A549 (cell line): ENCODE results near the gene RAB10. TPM values are rescaled to one million over a fixed set of nuclear protein-coding genes. Genes with fewer than 3 reads are reported as not detected.
A peak's percentile ranks its signal among the peaks of the same experiment; 100 is the strongest.

ENCODE experiments used
- ATAC-seq, 2 experiments: fragments of 200-7000 bp in 1 of 2; fragments of >200 bp in 1 of 2; cut with Nextera tagmentation in 1 of 2; cut with Tn5 transposase in 1 of 2; 3 replicates each; pipeline versions ENCODE4 v1.8.0 to v1.9.1; 2018 to 2020; ENCODE audit warnings: mild to moderate bottlenecking in 1 of 2, moderate library complexity in 1 of 2
- CTCF ChIA-PET: fragments of 300-600 bp; sonication (Branson Sonifier 250); formaldehyde crosslinking; extraction: SDS; loops from one replicate; lab custom pipeline; 2021; ENCODE audit warnings: antibody characterized with exemption, inconsistent platforms; lab: Yijun Ruan, JAX
- POLR2A ChIA-PET: fragments of 350-600 bp; formaldehyde crosslinking; extraction: SDS; loops from one replicate; lab custom pipeline; 2021; ENCODE audit warnings: antibody characterized with exemption, inconsistent platforms; lab: Yijun Ruan, JAX
- DNase-seq, 2 experiments: peaks; one replicate each; pipeline versions ENCODE4 v3.0.0 to v3.0.0-alpha.2; 2011 to 2016; ENCODE audit warnings: low read depth in 1 of 2, low spot score in 1 of 2
- FAIRE-seq: peaks from 2 replicates; lab custom pipeline; 2011; peaks lifted over from hg19 to GRCh38; lab: Jason Lieb, UNC
- H3K27ac ChIP-seq, 2 experiments: fragments of >200 bp; sonication (Bioruptor Twin); formaldehyde crosslinking; 3 replicates each; pipeline ENCODE4 v1.5.1; 2016 to 2017
- H3K4me1 ChIP-seq: fragments of >200 bp; sonication (Bioruptor Twin); formaldehyde crosslinking; 3 replicates; pipeline ENCODE4 v1.6.1; 2016
- H3K4me2 ChIP-seq: fragments of >200 bp; sonication (Bioruptor Twin); formaldehyde crosslinking; 3 replicates; pipeline ENCODE4 v1.6.1; 2016
- H3K4me3 ChIP-seq: fragments of >200 bp; sonication (Bioruptor Twin); formaldehyde crosslinking; 3 replicates; pipeline ENCODE4 v1.5.1; 2016
- H3K9me3 ChIP-seq: fragments of >200 bp; sonication (Bioruptor Twin); formaldehyde crosslinking; 3 replicates; pipeline ENCODE4 v1.6.1; 2016
- ATOH8 ChIP-seq: fragments of 250-450 bp; sonication (Bioruptor Pico); IDR thresholded peaks from 2 replicates; pipeline ENCODE4 v1.5.0; 2020; ENCODE audit warnings: low read depth, mild to moderate bottlenecking, moderate library complexity
- BCL3 ChIP-seq: fragments of >200 bp; sonication (Bioruptor Twin); formaldehyde crosslinking; IDR thresholded peaks from 3 replicates; pipeline ENCODE4 v1.6.1; 2016
- CEBPB ChIP-seq, 2 experiments: fragments of >200 bp in 1 of 2; sonication (Bioruptor Twin) in 1 of 2; formaldehyde crosslinking in 1 of 2; IDR thresholded peaks; 2 replicates each; pipeline ENCODE4 v1.6.1; 2012 to 2016
- EP300 ChIP-seq, 2 experiments: fragments of >200 bp; sonication (Bioruptor Twin); formaldehyde crosslinking; IDR thresholded peaks; 2 replicates in 1 of 2; 3 replicates in 1 of 2; pipeline ENCODE4 v1.6.1; 2016 to 2017
- ESRRA ChIP-seq: fragments of 150-350 bp; IDR thresholded peaks from 2 replicates; pipeline ENCODE4 v1.6.1; 2014; ENCODE audit warnings: mild to moderate bottlenecking, low read length, borderline replicate concordance
- FOSL2 ChIP-seq, 2 experiments: fragments of 450-650 bp in 1 of 2; fragments of >200 bp in 1 of 2; sonication (Bioruptor Twin) in 1 of 2; formaldehyde crosslinking; IDR thresholded peaks; 2 replicates each; pipeline versions ENCODE4 v1.5.0 to v1.6.1; 2016 to 2020; ENCODE audit warnings: mild to moderate bottlenecking in 1 of 2, moderate library complexity in 1 of 2
- GATA3 ChIP-seq: IDR thresholded peaks from 2 replicates; pipeline ENCODE4 v1.6.1; 2012; ENCODE audit warnings: borderline replicate concordance
- HES2 ChIP-seq: fragments of >200 bp; sonication (Bioruptor Twin); formaldehyde crosslinking; IDR thresholded peaks from 2 replicates; pipeline ENCODE4 v1.6.1; 2016
- HOXA7 ChIP-seq: fragments of 250-450 bp; sonication (Bioruptor Pico); IDR thresholded peaks from 2 replicates; pipeline ENCODE4 v1.5.0; 2020; ENCODE audit warnings: mild to moderate bottlenecking, moderate library complexity
- JUN ChIP-seq, 2 experiments: fragments of >200 bp; sonication (Bioruptor Twin); formaldehyde crosslinking; IDR thresholded peaks; 2 replicates in 1 of 2; 3 replicates in 1 of 2; pipeline ENCODE4 v1.6.1; 2016 to 2017
- JUNB ChIP-seq: fragments of >200 bp; sonication (Bioruptor Twin); formaldehyde crosslinking; IDR thresholded peaks from 2 replicates; pipeline ENCODE4 v1.6.1; 2016
- MAFK ChIP-seq: fragments of 450-650 bp; IDR thresholded peaks from 2 replicates; pipeline ENCODE4 v1.6.1; 2014; ENCODE audit not compliant: partially characterized antibody
- MAX ChIP-seq: IDR thresholded peaks from 2 replicates; pipeline ENCODE4 v1.6.1; 2012
- MYC ChIP-seq: IDR thresholded peaks from 2 replicates; pipeline ENCODE4 v1.6.1; 2012; ENCODE audit warnings: mild to moderate bottlenecking, inconsistent platforms, low read length, improper control_type of control experiment, borderline replicate concordance
- PBX3 ChIP-seq: IDR thresholded peaks from 2 replicates; pipeline ENCODE4 v1.6.1; 2012
- PHF8 ChIP-seq: fragments of 200-600 bp; sonication (generic); IDR thresholded peaks from 2 replicates; pipeline ENCODE4 v1.6.1; 2016; ENCODE audit warnings: low read depth, mild to moderate bottlenecking, antibody characterized with exemption, moderate library complexity, borderline replicate concordance
- POLR2A ChIP-seq: IDR thresholded peaks from 2 replicates; pipeline ENCODE4 v1.6.1; 2012; ENCODE audit warnings: mild to moderate bottlenecking, low read length
- POLR2AphosphoS2 ChIP-seq: conservative IDR thresholded peaks from 2 replicates; pipeline ENCODE4 v1.6.1; 2012; ENCODE audit warnings: low read length, improper control_type of control experiment, inconsistent platforms
- RNF2 ChIP-seq: fragments of 200-600 bp; sonication (generic); IDR thresholded peaks from 2 replicates; pipeline ENCODE4 v1.6.1; 2016; ENCODE audit warnings: low read depth, mild to moderate bottlenecking, antibody characterized with exemption, moderate library complexity, borderline replicate concordance
- SMC3 ChIP-seq: fragments of >200 bp; sonication (Bioruptor Twin); formaldehyde crosslinking; IDR thresholded peaks from 3 replicates; pipeline ENCODE4 v1.6.1; 2018; ENCODE audit warnings: inconsistent platforms
- ZNF302 ChIP-seq: fragments of 250-450 bp; sonication (Bioruptor Pico); IDR thresholded peaks from 2 replicates; pipeline ENCODE4 v1.9.0; 2021; ENCODE audit warnings: inconsistent platforms, mild to moderate bottlenecking, moderate library complexity
- WGBS: methylation state at CpG from one replicate; pipeline ENCODE4 v1.1.6; 2017; ENCODE audit errors: missing lambda C conversion rate; 5-methylcytosine and 5-hydroxymethylcytosine counted together
- polyA plus RNA-seq, 4 experiments: library from polyadenylated mRNA; depleted of rRNA in 3 of 4; stranded (reverse); fragments of >200 nt; fragmentation: RNase III in 1 of 4; extraction: RNeasy Plus Mini Kit Qiagen cat#74134 plus additional on column Dnase treatment in 1 of 4; gene quantifications; 2 replicates in 3 of 4; 3 replicates in 1 of 4; pipeline ENCODE4 v1.2.3, GENCODE V29; 2011 to 2017

The RAB10 gene
- polyA plus RNA-seq, 2 of the 4 experiments (the other 2 are of a cell fraction): 272 to 692 TPM

GRCh38 chr2:26078939-26079338, 45.1 kb downstream of the RAB10 start:
- ChIA-PET CTCF (interaction anchor here (1.0 to 1.9 kb wide), 4 partner anchors 9 to 128 kb away, joined by 3 to 11 read pairs (median 4); no protein-coding TSS in a partner anchor), POLR2A (no interaction called here)
- DNase-seq: no peak
- TF ChIP-seq ZNF302 (no peak), POLR2A (no peak), JUNB (no peak), HOXA7 (CRISPR knock-in tag) (no peak), SMC3 (no peak)
- H3K9me3 ChIP-seq: peaks cover 31% of the 10 kb centered on the region
- 98% methylated on average over 3 of the region's 3 CpGs for WGBS
- H3K4me2 ChIP-seq: no peak overlapping the region
- H3K4me3 ChIP-seq: no peak overlapping the region
- peaks cover 63% of the 10 kb centered on the region for H3K4me1 ChIP-seq
- H3K27ac ChIP-seq: peak overlapping the region in 1 of 2 experiments; percentile 72; a peak in 2 of 6 replicates
- no peak; a peak in 1 of 6 replicates for ATAC-seq
- FAIRE-seq: no peak

GRCh38 chr2:26080356-26080755, 46.5 kb downstream of the RAB10 start:
- ChIA-PET POLR2A (no interaction called here), CTCF (interaction anchor here (1.9 kb wide), 1 partner anchor 8 kb away, joined by 11 read pairs; no protein-coding TSS in a partner anchor)
- 6% methylated on average over 1 of the region's 1 CpG for WGBS
- FAIRE-seq (peak; percentile 70), ATAC-seq (peak; percentile 57; a peak in 5 of 6 replicates), DNase-seq (peak in 1 of 2 experiments; percentile 74)
- Histone ChIP-seq H3K27ac (peak overlapping the region; percentile 36 to 72; a peak in 5 of 6 replicates), H3K4me3 (no peak overlapping the region), H3K4me1 (peaks cover 56% of the 10 kb centered on the region), H3K4me2 (peak overlapping the region; percentile 36), H3K9me3 (peaks cover 32% of the 10 kb centered on the region)
- TF ChIP-seq HES2 (peak; percentile 37; the same call in 1 of the 2 replicates), RNF2 (no peak), PHF8 (no peak), MYC (no peak), POLR2AphosphoS2 (0 out of 2 replicates have a peak, but pooled peaks have one; percentile 25), MAFK (no peak), BCL3 (no peak), EP300 (IDR thresholded peaks at IDR 0.05) (peak; percentile 46 to 60; a peak in 3 of 5 replicates), FOSL2 (IDR thresholded peaks at IDR 0.05) (peak; percentile 59), FOSL2 (CRISPR knock-in tag; IDR thresholded peaks at IDR 0.05) (peak; percentile 88), MAX (peak; percentile 54), JUNB (peak; percentile 69), GATA3 (peak; percentile 87; the same call in 1 of the 2 replicates), ATOH8 (CRISPR knock-in tag) (peak; percentile 18; the same call in 1 of the 2 replicates), CEBPB (IDR thresholded peaks at IDR 0.05) (peak; percentile 65 to 90; a peak in 3 of 4 replicates), PBX3 (peak; percentile 46; the same call in 1 of the 2 replicates), ESRRA (peak; percentile 72; the same call in 1 of the 2 replicates), JUN (IDR thresholded peaks at IDR 0.05) (peak in 1 of 2 experiments; percentile 50; a peak in 2 of 5 replicates)
